Measurements from ENCODE around the gene HAPLN2. TPM values are rescaled to one million over a fixed set of nuclear protein-coding genes. Genes with fewer than 3 reads are reported as not detected.

The HAPLN2 gene
- 1 to 10 TPM in 3 of 4 donors, under 1 TPM in 1; 0.83 to 5.1 (median 2.2) TPM for total RNA-seq

DNA sequence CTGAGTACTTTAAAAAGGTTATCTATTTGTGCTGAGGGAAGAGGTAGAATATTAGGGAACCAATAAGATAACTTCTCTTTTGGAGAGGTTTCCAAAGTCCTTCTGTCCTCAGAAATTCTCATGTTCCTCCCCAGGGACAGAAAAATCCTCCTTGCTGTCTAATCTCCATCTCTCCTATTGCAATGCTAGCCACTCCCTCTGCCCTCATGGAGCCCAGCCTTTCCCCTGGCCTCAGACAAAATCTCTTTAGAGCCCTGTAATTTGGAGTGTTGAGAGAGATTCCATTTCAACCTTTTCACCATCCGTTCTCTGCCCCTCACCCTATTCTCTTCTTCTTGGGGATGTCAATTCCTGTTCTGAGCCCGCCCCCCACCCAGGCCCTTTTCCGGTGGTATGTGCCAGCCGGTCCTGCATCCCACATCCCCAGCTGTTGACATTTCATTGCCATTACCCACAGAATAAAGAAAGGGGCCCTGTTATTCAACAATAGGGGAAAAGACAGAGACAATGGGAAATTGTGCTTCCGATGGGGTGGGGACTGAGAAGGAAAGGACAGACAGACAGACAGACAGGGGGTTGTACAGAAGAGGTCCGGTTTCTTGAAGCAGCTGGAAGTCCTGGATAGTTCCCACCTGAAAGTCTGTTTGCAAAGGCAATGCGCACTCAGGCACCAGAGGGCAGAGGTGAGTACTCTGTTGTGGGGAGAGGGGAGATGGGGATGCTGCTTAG lies at the start of gene HAPLN2:
Gene HAPLN2, plus strand, starts transcription at position 563 of the 729 bp plus-strand sequence. CDS start 4,076 bp downstream, outside the sequence.
- 34% methylated on average over 7 of the region's 7 CpGs for WGBS
- peaks cover 0 to 17% (median 2%) of the 10 kb centered on the region in 4 donors for H3K27me3 ChIP-seq

DNA sequence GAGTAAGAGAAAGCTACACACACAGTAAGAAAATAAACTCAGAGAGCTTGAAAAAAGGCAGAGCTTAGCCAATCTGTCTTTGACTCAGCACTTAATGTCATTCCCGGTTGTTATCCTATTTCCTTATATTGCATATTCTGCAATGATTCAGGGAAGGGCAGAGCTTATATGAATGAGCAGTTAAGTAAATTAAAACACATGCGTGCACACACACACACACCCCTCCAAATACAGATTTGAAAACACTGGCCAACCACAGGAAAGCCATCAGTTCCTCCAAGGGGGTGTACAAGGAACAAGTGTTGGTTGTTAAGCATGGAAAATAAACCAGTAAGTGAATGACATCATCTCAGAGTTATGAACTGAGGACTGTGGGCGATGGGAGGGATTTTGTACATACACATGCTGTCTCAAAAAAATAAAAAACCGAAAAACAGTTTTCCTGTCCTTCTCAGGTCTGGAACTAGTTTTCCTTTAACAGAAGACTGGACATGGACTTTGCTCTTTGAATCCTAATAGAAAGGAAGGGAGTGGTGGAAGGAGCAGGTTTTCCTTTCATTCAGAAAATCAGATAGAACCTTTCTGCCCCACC lies 47.9 kb upstream of the HAPLN2 start:
- TF ChIP-seq EP300 (IDR thresholded peaks at IDR 0.05) (no peak), POLR2A (IDR thresholded peaks at IDR 0.05; ENCODE audit: low read depth) (no peak), POLR2AphosphoS5 (IDR thresholded peaks at IDR 0.05) (no peak)
- TF ChIP-seq, protein P1, sequence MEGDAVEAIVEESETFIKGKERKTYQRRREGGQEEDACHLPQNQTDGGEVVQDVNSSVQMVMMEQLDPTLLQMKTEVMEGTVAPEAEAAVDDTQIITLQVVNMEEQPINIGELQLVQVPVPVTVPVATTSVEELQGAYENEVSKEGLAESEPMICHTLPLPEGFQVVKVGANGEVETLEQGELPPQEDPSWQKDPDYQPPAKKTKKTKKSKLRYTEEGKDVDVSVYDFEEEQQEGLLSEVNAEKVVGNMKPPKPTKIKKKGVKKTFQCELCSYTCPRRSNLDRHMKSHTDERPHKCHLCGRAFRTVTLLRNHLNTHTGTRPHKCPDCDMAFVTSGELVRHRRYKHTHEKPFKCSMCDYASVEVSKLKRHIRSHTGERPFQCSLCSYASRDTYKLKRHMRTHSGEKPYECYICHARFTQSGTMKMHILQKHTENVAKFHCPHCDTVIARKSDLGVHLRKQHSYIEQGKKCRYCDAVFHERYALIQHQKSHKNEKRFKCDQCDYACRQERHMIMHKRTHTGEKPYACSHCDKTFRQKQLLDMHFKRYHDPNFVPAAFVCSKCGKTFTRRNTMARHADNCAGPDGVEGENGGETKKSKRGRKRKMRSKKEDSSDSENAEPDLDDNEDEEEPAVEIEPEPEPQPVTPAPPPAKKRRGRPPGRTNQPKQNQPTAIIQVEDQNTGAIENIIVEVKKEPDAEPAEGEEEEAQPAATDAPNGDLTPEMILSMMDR (IDR thresholded peaks at IDR 0.05): no peak
- 8% methylated on average over 4 of the region's 4 CpGs for WGBS

More for the DNA sequence above, at the start of gene HAPLN2:
- no peak for DNase-seq (ENCODE audit: extremely low spot score)
- Histone ChIP-seq H3K4me1 (peaks cover 21 to 42% (median 35%) of the 10 kb centered on the region in 4 donors), H3K36me3 (no peaks in the 10 kb centered on the region), H3K27ac (replicated peaks in 1 of 4) (peak within 1 kb of the TSS in 1 of 4 donors; percentile 9), H3K4me3 (no peak within 1 kb of the TSS), H3K9me3 (no peaks in the 10 kb centered on the region)
- intact Hi-C loops (cut with DNase I): loop anchor here (5.0 kb wide), 1 partner anchor 232 kb away; no protein-coding TSS in a partner anchor
- no peak for TF ChIP-seq EP300 (IDR thresholded peaks at IDR 0.05)
- TF ChIP-seq, protein P1 (IDR thresholded peaks at IDR 0.05): peak in 1 of 3 experiments; percentile 12

DNA sequence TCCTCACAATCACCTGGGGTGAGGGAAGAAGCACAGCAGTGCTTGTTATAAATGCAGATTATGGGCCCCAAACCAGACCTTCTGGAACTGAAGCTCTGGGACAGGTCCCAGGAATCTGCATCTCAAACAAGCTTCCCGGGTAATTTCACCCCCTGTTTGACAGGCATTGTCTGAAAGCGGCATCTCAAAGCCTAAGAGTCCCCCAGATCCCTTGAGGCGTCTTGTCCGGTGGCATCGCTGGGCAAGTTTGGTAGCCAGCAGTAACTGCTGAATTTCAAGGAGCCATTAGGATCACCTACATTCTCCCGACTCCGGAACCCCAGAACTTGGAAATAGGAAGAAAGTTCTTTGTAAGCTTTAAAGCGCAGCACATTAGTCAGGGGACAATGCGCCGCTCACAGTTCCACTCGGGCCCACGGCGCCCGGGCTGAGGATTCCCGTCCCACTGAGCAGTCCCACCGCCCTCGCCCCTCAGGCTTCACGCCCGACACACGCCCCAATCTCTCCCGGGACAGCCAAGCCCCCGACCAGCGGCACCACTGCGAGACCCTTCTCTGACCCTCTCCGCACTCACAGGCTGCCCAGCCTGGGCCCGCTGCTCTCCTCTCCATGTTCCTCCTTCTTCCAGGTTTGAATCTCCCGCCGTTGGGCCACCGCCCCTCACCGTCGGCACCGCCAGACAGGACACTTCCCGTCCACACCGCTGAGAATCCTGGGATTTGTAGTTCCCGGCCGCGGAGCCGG lies 47.1 kb upstream of the HAPLN2 start, which contains the start of gene IQGAP3:
Gene IQGAP3, minus strand, starts transcription at position 647 of the 744 bp plus-strand sequence. Its CDS starts 36 bp downstream, at position 611.
- Histone ChIP-seq H3K4me3 (peak within 1 kb of the TSS; percentile 44 to 57 (median 49)), H3K27me3 (peaks cover 0 to 8% (median 0%) of the 10 kb centered on the region in 4 donors), H3K9me3 (no peaks in the 10 kb centered on the region), H3K27ac (replicated peaks in 1 of 4) (no peak within 1 kb of the TSS), H3K36me3 (no peaks in the 10 kb centered on the region), H3K4me1 (peaks cover 7 to 17% (median 13%) of the 10 kb centered on the region in 4 donors)
- WGBS: under 1% methylated on average over 37 of the region's 38 CpGs
- intact Hi-C loops (cut with DNase I): loop anchor here (5.0 kb wide), 1 partner anchor 55 kb away; no protein-coding TSS in a partner anchor
- DNase-seq (ENCODE audit: extremely low spot score): no peak
- TF ChIP-seq POLR2AphosphoS5 (IDR thresholded peaks at IDR 0.05) (peak; percentile 56 to 67), POLR2A (IDR thresholded peaks at IDR 0.05; ENCODE audit: low read depth) (no peak), EP300 (IDR thresholded peaks at IDR 0.05) (no peak)
- TF ChIP-seq, protein P1 (IDR thresholded peaks at IDR 0.05): peak in 1 of 3 experiments; percentile 19

More for the DNA sequence above, 47.9 kb upstream of the HAPLN2 start:
- intact Hi-C loops (cut with DNase I): loop anchor here (5.0 kb wide), 1 partner anchor 54 kb away; no protein-coding TSS in a partner anchor
- Histone ChIP-seq H3K27ac (replicated peaks in 1 of 4) (no peak overlapping the region), H3K36me3 (no peaks in the 10 kb centered on the region), H3K9me3 (no peaks in the 10 kb centered on the region), H3K27me3 (peaks cover 0 to 8% (median 0%) of the 10 kb centered on the region in 4 donors), H3K4me3 (no peak overlapping the region), H3K4me1 (peaks cover 7 to 17% (median 13%) of the 10 kb centered on the region in 4 donors)
- DNase-seq (ENCODE audit: extremely low spot score): no peak

DNA sequence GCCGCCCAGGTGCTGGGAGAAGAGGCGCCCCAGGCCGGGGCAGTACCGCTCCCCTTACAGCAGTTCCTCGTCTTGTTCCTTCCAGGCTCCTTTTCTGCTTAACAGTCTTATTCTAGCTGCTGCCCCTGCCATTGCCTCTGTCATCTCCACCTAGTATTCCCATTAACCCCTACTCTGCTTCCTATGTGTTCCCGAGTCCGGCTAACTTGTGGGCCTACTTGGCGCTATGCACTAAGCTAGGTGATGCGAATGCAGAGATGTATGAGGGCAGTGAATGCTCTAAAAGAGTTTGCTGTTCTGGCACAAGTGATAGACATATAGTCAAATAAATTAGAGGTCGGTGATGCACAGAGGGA lies 46.6 kb upstream of the HAPLN2 start:
- no peaks in the 10 kb centered on the region for H3K36me3 ChIP-seq
- DNase-seq (ENCODE audit: extremely low spot score): no peak
- peaks cover 7 to 17% (median 13%) of the 10 kb centered on the region in 4 donors for H3K4me1 ChIP-seq
- peak overlapping the region; percentile 44 to 57 (median 49) for H3K4me3 ChIP-seq
- no peak overlapping the region for H3K27ac ChIP-seq (replicated peaks in 1 of 4)
- intact Hi-C loops (cut with DNase I): loop anchor here (5.0 kb wide), 1 partner anchor 55 kb away; no protein-coding TSS in a partner anchor
- H3K9me3 ChIP-seq: no peaks in the 10 kb centered on the region
- peaks cover 0 to 8% (median 0%) of the 10 kb centered on the region in 4 donors for H3K27me3 ChIP-seq
- WGBS: 30% methylated on average over 10 of the region's 10 CpGs
- no peak for TF ChIP-seq POLR2A (IDR thresholded peaks at IDR 0.05; ENCODE audit: low read depth)
- no peak for TF ChIP-seq EP300 (IDR thresholded peaks at IDR 0.05)
- TF ChIP-seq POLR2AphosphoS5 (IDR thresholded peaks at IDR 0.05): no peak
- TF ChIP-seq, protein P1 (IDR thresholded peaks at IDR 0.05): no peak

All from esophagus muscularis mucosa (tissue), 4 donors.